GM21825 (cell line): ENCODE data around the gene MACF1.

ENCODE experiments used
- ATAC-seq: cut with Tn5 transposase; IDR thresholded peaks from one replicate; pipeline ENCODE4 v1.9.1; 2021; ENCODE audit warnings: mild to moderate bottlenecking, moderate library complexity; ENCODE audit not compliant: unreplicated experiment

The MACF1 gene

GRCh38 chr1:39344394-39345154 is 140.1 kb downstream of the MACF1 start:
- ATAC-seq, result no peak

GRCh38 chr1:39346872-39347271 is 142.4 kb downstream of the MACF1 start:
- no peak for ATAC-seq

DNA sequence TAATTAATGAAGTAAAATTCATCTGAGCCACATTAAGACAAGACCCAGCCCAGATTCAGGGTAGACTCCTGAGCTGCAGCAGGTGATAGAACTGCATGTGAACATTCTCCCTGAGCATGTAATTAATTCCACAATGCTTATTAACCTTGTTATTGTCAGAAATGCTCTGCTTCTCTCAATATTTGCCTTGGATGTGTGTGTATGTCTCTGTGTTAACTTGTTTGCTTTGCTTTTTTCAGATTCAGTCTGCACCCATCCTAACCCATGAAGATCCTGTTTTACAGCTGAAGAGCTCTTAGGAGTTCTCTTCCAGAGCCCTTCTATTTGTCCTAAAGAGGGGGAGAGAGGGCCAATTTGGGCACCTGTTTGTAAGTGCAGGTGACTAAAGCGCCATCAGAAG is 143.8 kb downstream of the MACF1 start:
- no peak for ATAC-seq

- no peak for ATAC-seq
Measured at GRCh38 chr1:39352881-39353280, 148.4 kb downstream of the MACF1 start.

DNA sequence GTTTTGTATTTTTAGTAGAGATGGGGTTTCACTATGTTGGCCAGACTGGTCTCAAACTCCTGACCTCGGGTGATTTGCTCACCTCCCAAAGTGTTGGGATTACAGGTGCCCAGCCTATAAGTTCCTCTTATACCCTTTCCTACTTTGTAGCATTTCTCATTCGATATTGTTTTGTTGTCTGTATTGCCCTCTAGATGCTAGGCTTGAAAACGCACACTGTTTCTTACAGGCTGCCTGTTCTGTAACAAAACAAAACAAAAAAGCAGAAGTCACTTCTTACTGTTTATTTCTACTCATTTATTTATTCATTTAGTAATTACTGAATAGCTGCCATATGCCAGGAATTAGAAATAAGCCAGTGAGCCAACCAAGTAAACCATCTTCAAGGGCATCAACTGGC is 150.1 kb downstream of the MACF1 start:
- no peak for ATAC-seq

- ATAC-seq, result no peak
Measured at GRCh38 chr1:39358491-39358890, 154.0 kb downstream of the MACF1 start.

DNA sequence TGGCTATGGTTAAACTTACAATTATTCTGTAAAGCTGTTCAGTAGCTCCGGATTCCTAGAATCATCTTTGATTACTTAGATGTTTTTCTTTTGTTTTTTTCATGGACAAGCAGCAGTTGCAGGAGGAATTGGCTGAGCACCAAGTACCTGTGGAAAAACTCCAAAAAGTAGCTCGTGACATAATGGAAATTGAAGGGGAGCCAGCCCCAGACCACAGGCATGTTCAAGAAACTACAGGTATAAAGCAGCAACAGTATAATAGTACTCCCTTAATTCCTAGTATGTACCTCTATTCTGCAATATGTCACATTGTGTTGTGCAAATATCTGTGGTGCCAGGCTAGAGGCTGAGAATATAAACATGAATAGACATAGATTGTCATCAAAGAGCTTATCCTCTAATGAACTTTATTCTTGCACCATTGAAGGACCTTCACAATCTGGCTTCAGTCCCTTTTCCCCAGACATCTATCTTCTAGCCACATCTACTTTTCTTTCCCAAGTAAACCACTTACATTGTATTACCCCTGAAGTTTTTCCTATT is 154.6 kb downstream of the MACF1 start:
- ATAC-seq, result no peak

- no peak for ATAC-seq
Measured at GRCh38 chr1:39360731-39361130, 156.2 kb downstream of the MACF1 start.

GRCh38 chr1:39361446-39361845 is 157.0 kb downstream of the MACF1 start:
- ATAC-seq, result no peak

GRCh38 chr1:39363267-39363666 is 158.8 kb downstream of the MACF1 start:
- no peak for ATAC-seq

GRCh38 chr1:39368045-39368444 is 163.6 kb downstream of the MACF1 start:
- no peak for ATAC-seq

- ATAC-seq, result no peak
Measured at GRCh38 chr1:39369565-39369964, 165.1 kb downstream of the MACF1 start.

- no peak for ATAC-seq
Measured at GRCh38 chr1:39370602-39371001, 166.1 kb downstream of the MACF1 start.

DNA sequence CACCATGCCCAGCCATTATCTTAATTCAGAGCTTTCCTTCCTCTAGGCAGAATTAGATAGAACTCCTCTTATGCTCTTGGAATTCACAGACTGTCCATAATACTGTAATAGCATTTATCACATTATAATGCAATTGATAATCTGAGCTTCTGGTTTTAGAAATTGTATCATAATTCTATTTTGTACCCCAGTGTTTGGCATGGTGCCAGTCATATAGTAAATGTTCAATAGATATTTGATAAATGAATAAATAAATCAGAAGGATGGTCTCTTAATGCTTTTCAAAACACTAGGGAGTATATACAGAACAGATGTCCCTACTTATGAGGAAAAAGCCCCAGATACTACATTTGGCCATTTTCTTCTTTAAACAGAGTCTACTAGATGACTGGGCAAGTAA is 167.6 kb downstream of the MACF1 start:
- ATAC-seq, result no peak

DNA sequence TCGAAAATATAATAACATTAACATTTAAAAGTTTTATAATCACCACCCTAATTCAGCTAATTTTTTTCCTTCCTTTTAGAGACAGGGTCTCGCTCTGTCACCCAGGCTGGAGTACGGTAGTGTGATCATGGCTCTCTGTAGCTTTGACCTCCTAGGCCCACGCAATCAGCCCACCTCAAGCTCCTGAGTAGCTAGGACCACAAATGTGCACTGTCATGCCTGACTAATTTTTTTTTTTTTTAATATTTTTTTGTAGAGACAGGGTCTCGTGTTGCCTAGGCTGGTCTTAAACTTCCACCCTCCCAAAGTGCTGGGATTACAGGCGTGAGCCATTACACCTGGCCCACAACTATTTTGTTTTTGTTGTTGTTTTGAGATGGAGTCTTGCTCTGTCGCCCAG is 172.2 kb downstream of the MACF1 start:
- no peak for ATAC-seq

DNA sequence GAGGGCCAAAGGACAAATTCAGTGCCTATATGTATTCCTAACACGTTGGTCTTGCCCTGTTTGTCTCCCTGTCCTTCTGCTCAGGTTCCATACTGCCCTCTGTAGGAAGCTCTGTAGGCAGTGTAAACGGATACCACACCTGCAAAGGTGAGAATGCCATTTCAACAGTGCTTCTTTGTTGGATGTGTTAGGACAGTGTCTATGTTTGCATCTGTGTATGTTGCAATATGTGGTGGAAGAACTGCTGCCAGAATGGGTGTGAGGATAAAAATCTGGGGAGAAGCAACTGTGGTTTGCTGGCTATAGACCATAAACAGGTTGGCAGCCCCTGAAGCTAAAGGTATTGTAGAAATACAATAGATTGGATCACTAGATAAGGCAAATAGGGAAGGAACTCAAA is 173.9 kb downstream of the MACF1 start:
- no peak for ATAC-seq

GRCh38 chr1:39379187-39379586 is 174.7 kb downstream of the MACF1 start:
- no peak for ATAC-seq

- no peak for ATAC-seq
Measured at GRCh38 chr1:39380036-39380435, 175.5 kb downstream of the MACF1 start.

DNA sequence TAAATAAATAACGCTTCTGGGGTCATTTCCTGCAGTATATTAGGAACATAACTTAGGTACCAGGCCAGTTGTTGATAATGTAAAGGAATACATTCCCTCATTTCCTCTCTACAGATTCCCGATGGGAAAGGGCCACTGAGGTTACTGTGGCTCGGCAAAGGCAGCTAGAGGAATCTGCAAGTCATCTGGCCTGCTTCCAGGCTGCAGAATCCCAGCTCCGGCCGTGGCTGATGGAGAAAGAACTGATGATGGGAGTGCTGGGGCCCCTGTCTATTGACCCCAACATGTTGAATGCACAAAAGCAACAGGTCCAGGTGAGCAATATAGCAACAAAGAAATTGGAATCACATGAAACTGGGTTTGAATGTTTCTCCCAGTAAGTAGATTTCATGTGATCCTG is 177.3 kb downstream of the MACF1 start:
- ATAC-seq, result no peak

GRCh38 chr1:39384305-39384704 is 179.8 kb downstream of the MACF1 start:
- ATAC-seq, result no peak

GRCh38 chr1:39385067-39385988 is 180.8 kb downstream of the MACF1 start:
- no peak for ATAC-seq

DNA sequence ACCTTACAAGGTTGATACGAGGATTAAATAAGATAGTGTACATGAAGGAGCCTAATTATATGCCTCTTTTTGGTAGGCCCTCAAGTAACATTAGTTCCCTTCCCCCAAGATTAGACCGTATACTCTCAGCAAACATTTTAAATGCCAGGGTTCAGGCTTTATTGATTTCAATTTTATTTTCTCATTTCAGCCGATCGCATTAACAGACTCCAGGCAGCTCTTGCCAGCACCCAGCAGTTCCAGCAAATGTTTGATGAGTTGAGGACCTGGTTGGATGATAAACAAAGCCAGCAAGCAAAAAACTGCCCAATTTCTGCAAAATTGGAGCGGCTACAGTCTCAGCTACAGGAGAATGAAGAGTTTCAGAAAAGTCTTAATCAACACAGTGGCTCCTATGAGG is 182.5 kb downstream of the MACF1 start:
- no peak for ATAC-seq
